Left lung (tissue), 10 donors: ENCODE results near the gene GTF2IRD1. TPM values are rescaled to one million over a fixed set of nuclear protein-coding genes. Genes with fewer than 3 reads are reported as not detected.

Source experiments
- ATAC-seq: fragments of 200-7000 bp; cut with Tn5 transposase; one replicate; pipeline ENCODE4 v1.9.1; 2020; ENCODE audit warnings: moderate library complexity
- DNase-seq, 4 donors: peaks; one replicate each; pipeline ENCODE4 v3.0.0-alpha.2; 2013 to 2020
- H3K27ac ChIP-seq, 2 donors: fragments of 200-600 bp; sonication (generic) in 1 of 2; one replicate each; pipeline versions ENCODE4 v1.5.0 to v1.8.0; 2020 to 2021
- H3K27me3 ChIP-seq, 2 donors: fragments of 200-600 bp; sonication (generic) in 1 of 2; one replicate each; pipeline versions ENCODE4 v1.5.0 to v1.8.0; 2020 to 2021
- H3K36me3 ChIP-seq, 2 donors: fragments of 200-600 bp; sonication (generic) in 1 of 2; one replicate each; pipeline versions ENCODE4 v1.5.0 to v1.8.0; 2020 to 2021
- H3K4me1 ChIP-seq, 2 donors: fragments of 200-600 bp; one replicate each; pipeline ENCODE4 v1.8.0; 2021
- H3K4me3 ChIP-seq, 2 donors: fragments of 200-600 bp; sonication (generic) in 1 of 2; one replicate each; pipeline versions ENCODE4 v1.5.0 to v1.8.0; 2020 to 2021; ENCODE audit warnings: mild to moderate bottlenecking in 1 of 2
- H3K9me3 ChIP-seq, 2 donors: fragments of 200-600 bp; sonication (generic) in 1 of 2; one replicate each; pipeline versions ENCODE4 v1.5.0 to v1.8.0; 2020 to 2021
- CTCF ChIP-seq, 2 donors: fragments of 200-600 bp; sonication (generic) in 1 of 2; IDR thresholded peaks; one replicate each; pipeline versions ENCODE4 v1.5.0 to v1.8.0; 2021; ENCODE audit warnings: antibody characterized with exemption in 2 of 2
- intact Hi-C, 2 donors: fragments of 100-400 bp; cut with DNase I; formaldehyde crosslinking; loops; one replicate each; pipeline versions ENCODE4 v1.11.2 to v1.14.2; 2022
- polyA plus RNA-seq, 6 donors: library from polyadenylated mRNA; unstranded; fragments of 120-200 nt; gene quantifications; one replicate each; pipeline ENCODE4 v1.2.1, GENCODE V29; 2013; ENCODE audit not compliant: insufficient read length in 6 of 6
- total RNA-seq, 2 donors: library from RNA; stranded (reverse); fragmentation: NEBNext Ultra II Directional; extraction: Animal tissue kit (Norgen Biotek cat#: 25700); gene quantifications; one replicate each; pipeline ENCODE4 v1.2.1, GENCODE V29; 2021
- donor health status: DM: no; HTN: yes; CAD: no.
- donor health status: DM: no; HTN: no; CAD: no.

Gene GTF2IRD1
- total and polyA plus RNA-seq, 8 donors, result 20.8 to 40.2 (median 33.9) TPM

- no peak for ATAC-seq
- intact Hi-C loops, result no loop called here
- no peaks in the 10 kb centered on the region for H3K4me1 ChIP-seq
- no peak for DNase-seq
- H3K36me3 ChIP-seq, result no peaks in the 10 kb centered on the region
- no peak for TF ChIP-seq CTCF (IDR thresholded peaks at IDR 0.05)
- H3K27ac ChIP-seq, result no peak overlapping the region
- no peaks in the 10 kb centered on the region for H3K27me3 ChIP-seq
- no peak overlapping the region for H3K4me3 ChIP-seq
- H3K9me3 ChIP-seq, result no peaks in the 10 kb centered on the region
Measured at GRCh38 chr7:74461970-74462706, 8.4 kb downstream of the GTF2IRD1 start.

DNA sequence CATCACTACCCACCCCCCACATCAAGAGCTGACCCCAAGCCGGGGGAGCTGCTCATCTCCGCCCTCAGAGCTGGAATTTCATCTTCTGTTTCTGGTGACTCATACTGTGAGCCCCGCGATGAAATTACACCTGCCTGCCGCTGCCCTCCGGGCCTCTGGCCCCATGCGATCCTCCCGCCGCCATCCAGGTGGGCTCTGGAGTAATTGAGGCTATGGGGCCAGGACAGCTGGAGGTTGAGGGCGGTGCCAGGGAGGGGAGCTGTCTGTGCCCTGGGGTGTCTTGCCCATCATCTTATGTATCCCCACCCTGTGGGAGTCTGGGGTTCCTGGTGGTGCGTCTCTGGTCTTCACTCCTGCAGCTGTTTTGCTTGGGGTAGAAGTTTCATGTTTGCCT is 9.0 kb downstream of the GTF2IRD1 start:
- ATAC-seq (no peak), DNase-seq (no peak)
- Histone ChIP-seq H3K27ac (no peak overlapping the region), H3K4me1 (no peaks in the 10 kb centered on the region), H3K4me3 (no peak overlapping the region), H3K36me3 (no peaks in the 10 kb centered on the region), H3K27me3 (no peaks in the 10 kb centered on the region), H3K9me3 (no peaks in the 10 kb centered on the region)
- TF ChIP-seq CTCF (IDR thresholded peaks at IDR 0.05), result no peak
- intact Hi-C loops, result no loop called here

DNA sequence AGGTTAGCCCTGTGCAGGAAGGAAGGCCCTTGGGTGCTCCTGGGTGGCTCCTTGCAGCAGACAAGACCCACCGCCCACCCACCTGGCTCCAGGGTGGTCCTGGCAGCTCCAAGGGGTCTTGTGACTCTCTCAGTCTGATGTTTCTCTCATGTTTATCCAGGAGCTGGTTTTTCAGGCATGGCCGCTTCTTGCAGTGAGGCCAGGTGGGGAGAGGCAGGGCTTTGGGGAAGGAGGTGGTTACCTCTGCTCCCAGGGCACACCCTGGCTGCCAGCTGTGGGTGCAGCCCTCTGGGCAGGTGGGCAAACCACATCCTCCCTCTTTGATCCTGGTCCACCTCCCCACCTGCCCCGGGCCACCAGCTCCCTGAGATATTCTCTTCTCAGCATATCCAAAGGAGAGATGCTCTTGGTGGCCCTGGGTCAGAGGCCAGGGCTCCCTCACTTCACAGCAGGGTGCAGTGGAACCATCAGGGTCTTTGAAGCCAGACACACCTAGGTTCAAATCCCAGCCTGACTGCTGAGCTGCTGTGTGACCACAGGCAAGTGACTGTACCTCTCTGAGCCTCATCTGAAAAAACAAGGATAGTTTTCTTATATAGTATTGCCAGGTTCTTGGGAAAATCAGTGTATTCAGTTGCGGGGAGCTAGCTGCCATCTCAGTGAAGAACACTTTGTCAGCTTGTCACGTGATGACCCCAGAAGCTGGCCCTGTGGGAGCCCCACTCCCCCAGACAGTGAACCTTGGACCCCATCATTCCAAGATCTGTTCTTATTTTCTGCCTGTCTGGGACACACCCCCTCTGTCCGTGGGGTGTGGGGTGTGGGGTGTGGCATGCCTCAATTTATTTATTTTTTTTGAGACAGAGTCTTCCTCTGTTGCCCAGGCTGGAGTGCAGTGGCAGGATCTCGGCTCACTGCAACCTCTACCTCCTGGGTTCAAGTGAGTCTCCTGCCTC is 11.5 kb downstream of the GTF2IRD1 start:
- intact Hi-C loops, result no loop called here
- no peaks in the 10 kb centered on the region for H3K27me3 ChIP-seq
- no peaks in the 10 kb centered on the region for H3K9me3 ChIP-seq
- peak; percentile 67 for ATAC-seq
- no peaks in the 10 kb centered on the region for H3K4me1 ChIP-seq
- H3K4me3 ChIP-seq, result no peak overlapping the region
- peak in 1 of 4 donors; percentile 82 for DNase-seq
- H3K27ac ChIP-seq, result no peak overlapping the region
- no peaks in the 10 kb centered on the region for H3K36me3 ChIP-seq
- TF ChIP-seq CTCF (IDR thresholded peaks at IDR 0.05), result no peak

DNA sequence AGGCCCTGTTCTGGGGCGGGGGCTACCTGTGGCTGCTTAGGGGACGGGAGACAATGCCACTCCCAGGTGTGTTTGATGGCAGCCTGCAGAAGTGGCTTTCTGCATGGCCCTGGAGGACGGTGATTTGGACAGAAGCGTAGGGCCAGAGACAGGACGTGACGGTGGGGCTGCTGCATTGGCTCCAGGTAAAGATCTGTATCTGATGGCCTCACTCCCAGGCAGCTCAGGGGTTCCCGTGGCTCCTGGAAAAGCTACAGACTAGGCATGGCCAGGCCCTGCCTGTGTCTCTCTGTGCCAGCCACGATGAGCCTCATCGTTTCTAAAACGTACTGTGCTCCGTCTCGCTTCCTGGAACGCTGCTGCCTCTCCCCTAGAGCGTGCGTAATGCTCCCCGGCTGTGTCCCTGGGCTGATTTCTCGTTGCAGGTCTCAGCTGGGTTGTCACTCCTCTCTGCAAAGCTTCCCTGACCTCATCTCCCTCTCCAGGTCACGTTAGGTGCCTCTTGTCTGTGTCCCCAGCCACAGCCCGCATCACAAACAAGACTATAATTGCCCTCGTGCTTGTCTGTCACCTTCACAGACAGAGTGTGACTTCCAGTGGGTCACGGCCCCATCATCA is 12.6 kb downstream of the GTF2IRD1 start:
- H3K27me3 ChIP-seq, result no peaks in the 10 kb centered on the region
- ATAC-seq, result no peak
- intact Hi-C loops, result no loop called here
- H3K36me3 ChIP-seq, result no peaks in the 10 kb centered on the region
- no peak overlapping the region for H3K4me3 ChIP-seq
- no peaks in the 10 kb centered on the region for H3K4me1 ChIP-seq
- no peak overlapping the region for H3K27ac ChIP-seq
- no peak for TF ChIP-seq CTCF (IDR thresholded peaks at IDR 0.05)
- DNase-seq, result no peak
- no peaks in the 10 kb centered on the region for H3K9me3 ChIP-seq

DNA sequence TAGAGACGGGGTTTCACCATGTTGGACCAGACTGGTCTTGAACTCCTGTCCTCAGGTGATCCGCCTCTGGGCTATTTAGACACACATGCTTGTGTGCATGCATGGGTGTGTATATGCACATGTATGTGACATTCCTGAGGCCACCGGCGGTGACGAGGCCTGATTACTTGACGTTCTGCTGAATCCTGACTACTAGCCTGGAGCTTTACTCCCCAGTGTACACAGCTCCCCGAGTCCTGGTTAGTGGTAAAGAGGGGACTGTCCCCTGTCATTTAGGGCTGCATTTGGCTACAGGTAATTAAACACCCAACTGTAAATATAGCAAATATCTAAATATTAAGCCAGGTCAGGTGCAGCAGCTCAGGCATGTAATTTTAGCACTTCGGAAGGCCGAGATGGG is 14.2 kb downstream of the GTF2IRD1 start:
- Histone ChIP-seq H3K4me3 (no peak overlapping the region), H3K9me3 (no peaks in the 10 kb centered on the region), H3K27ac (no peak overlapping the region), H3K4me1 (no peaks in the 10 kb centered on the region), H3K27me3 (no peaks in the 10 kb centered on the region), H3K36me3 (no peaks in the 10 kb centered on the region)
- ATAC-seq (no peak), DNase-seq (no peak)
- no peak for TF ChIP-seq CTCF (IDR thresholded peaks at IDR 0.05)
- intact Hi-C loops, result no loop called here
